Activated CD4-positive, alpha-beta T cell treated with anti-CD3 and anti-CD28 coated beads, Interleukin-2, amount 50 U/mL, for 48 hours (primary cell): ENCODE measurements around the gene ANKS1A.

Experiments
- DNase-seq, 2 experiments: peaks; one replicate each; pipeline ENCODE4 v3.0.0-alpha.2; 2020

Gene ANKS1A

DNA sequence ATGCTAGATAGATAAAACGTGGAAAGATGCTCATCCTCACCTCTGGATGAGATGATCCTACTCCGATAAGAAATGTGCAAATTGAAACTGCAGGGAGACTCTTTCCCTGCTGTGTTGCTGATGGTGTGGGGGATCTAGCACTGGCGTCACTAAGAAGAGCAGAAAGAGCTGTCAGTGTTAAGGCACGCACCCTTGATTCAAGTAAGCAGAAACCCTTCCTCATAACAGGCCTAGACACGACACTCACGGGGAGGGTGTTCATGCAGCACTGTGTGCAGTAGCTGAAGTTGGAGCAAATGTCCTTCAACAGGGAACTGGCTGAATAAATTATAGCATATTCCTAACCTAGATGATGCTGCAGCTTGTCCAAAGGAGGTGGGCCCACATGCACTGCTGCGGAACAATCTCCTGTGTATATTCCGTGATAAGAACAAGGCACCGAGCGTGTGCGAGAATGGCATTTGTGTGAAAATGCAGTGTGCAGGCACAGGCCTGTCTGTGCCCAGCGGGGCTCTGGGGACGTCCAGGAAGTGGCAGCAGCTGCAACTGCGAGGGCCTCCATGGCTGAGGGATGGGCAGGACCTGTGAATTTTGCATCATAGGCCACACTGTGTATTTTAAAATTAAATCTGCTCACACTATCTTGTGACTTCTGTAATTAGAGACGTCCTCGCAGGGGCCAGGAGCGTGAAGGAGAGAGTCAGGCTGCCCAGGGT is 188.1 kb downstream of the ANKS1A start:
- DNase-seq, result no peak

GRCh38 chr6:35077713-35078105 is 188.7 kb downstream of the ANKS1A start:
- DNase-seq, result no peak

GRCh38 chr6:35078226-35078850 is 189.3 kb downstream of the ANKS1A start:
- DNase-seq, result no peak

DNA sequence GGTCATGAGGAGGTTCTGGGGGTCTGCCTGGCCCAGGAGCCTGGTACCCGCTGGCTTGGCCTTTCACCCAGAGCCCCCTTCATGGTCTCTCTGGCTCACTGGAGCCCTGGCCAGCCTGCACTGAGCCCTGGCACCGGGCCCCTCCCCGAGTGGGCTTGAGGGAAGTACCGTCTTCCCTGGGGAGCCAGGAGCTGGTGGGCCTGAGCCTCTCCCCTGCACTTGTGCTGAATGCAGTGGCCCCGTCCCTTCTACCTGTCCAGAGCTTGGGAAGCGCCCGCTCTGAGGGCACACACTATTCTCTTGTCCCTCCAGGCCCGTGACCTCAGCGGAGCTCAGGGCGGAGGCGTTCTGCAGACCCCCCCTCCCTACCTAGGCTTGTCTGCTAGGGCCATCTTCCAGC is 189.8 kb downstream of the ANKS1A start:
- DNase-seq, result no peak

- DNase-seq, result no peak
Observed at GRCh38 chr6:35079311-35080000, 190.4 kb downstream of the ANKS1A start.

- DNase-seq, result no peak
Observed at GRCh38 chr6:35080016-35080680, 191.1 kb downstream of the ANKS1A start.

GRCh38 chr6:35080821-35081425 is 191.9 kb downstream of the ANKS1A start:
- DNase-seq, result no peak

DNA sequence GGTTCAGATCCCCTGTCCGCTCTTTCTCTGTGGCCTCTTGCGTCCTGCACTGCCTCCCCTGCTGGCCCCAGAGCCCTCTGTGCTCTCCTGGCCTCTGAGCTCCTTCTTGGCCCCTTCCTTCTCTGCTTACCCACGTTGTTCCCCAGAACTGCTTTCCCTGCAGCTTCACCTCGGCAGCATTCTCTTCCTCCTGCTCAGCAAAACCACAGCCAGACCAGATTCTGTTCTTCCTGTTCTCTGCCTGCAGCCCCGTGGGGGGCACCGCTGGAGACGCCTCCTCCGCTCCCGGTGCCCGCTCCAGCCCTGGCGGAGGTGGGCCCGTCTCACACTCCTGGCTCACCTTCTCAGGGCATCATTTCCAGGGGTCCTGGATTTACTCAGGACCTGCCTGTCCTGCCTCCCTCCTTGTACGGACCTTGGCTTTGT is 192.4 kb downstream of the ANKS1A start:
- no peak for DNase-seq

GRCh38 chr6:35082046-35082732 is 193.1 kb downstream of the ANKS1A start:
- no peak for DNase-seq

DNA sequence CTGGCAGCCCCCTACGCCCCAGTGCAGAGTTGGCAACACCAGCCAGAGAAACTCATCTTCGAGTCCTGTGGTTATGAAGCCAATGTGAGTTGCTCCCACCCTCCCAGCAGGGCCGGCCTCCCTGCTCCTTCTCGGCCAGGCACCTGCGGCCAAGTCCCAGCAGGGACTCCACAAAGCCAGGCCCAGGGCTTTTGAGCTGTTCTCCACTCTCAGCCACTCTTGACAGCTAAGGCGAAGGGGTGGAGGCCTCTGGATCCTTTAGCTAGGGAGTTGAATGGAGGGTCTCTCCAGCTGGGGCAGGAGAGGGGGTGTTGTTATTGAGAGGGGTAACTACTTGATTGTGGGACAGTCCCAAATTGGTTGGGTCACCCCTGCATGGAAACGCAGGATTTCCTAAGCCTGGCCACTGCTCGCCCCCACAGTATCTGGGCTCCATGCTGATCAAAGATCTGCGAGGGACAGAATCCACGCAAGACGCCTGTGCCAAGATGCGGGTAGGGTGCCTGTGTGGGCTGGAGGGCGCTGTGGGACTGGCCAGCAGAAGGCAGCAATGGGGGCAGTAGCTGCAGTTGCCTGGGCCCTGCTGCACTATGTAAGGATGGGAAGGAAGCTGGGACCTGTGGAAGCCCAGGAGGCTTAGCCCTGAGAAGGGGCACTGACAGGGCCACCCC is 193.8 kb downstream of the ANKS1A start:
- DNase-seq, result no peak

GRCh38 chr6:35083507-35083906 is 194.5 kb downstream of the ANKS1A start:
- DNase-seq, result no peak

DNA sequence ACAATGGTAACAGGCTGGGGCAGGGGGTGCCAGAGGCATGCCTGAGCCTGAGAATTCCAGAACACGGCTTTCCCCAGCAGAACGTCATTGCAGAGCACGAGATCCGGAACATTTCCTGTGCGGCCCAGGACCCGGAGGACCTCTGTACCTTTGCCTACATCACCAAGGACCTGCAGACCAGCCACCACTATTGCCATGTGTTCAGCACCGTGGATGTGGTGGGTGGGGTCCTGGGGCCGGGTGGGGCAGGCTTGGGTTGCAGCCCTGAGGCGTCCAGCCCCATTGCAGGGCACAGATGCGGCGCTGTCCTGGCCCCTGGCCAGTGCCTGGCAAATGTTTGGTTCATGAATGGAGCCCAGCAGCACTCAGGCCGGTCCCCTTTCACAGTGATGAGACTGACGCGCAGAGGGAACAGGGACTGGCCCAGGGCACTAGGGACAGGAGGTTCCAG is 195.0 kb downstream of the ANKS1A start:
- DNase-seq, result no peak

DNA sequence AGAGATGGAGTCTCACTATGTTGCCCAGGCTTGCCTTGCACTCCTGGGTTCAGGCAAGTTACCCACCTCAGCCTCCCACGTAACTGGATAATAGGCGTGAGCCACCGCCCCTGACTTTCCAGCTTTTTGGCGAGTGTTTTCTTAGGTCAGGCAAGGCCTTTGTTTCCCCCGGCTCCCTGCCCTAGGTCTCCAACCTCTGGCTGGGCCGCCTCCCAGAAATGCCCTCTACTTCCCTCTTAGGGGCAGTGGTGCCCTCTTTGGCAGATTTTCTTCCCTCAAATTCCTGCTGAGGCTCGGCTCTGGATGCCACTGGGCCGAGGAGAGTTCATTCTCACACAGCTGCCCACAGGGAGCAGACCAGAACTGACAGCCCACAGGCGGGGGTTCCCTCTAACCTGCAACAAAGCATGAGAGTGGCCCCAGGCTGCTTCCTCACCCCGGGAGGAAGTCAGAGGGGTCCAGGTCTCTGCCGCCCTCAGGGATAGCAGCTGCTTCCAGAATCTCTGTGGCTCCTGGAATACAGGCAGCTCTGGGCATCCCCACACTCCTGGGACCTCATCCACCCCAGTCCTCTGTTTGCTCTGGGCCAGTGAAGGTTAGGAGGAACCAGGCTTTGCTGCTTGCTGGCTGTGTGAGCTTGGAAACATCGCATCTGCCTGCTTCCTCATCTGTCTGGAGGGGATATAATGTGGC is 195.6 kb downstream of the ANKS1A start:
- no peak for DNase-seq

DNA sequence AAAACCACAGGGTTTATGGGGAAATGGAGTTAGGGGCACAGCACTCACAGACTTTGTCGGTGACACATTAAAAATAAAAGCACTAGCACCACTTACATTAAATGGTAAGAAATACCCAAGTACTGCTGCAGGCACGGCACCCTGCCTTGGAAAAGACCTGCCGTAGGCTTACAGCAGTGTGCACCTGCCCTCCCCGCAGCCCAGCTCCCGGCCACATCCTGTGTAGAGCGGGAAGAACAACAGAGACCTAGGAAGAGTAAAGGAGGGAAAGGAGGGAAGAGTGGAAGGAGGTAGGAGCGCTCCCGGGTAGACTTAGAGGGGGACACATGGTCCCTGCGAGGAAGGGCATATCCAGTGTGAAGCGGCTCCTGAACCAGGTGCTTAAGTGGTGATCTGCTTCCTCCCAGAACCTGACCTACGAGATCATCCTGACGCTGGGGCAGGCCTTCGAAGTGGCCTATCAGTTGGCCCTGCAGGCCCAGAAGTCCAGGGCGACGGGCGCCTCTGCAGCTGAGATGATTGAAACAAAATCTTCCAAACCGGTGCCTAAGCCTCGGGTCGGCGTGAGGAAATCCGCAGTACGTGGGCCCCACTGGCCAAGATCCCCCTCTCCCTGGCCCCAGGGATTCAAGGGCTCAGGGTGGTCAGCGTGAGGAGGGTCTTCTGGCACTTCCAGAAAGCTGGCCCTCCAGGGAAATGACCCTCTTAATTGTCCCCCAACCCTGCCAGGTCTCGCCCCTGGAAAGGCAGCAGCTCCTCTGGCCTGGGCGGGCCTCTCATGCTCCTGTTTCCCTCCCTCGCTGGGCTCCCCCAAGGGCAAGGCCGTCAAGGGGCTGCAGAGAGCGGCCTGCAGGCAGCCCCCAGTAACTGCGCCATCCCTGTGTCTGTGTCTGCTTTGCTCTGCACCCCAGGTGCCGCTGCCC is 196.6 kb downstream of the ANKS1A start:
- DNase-seq, result no peak

DNA sequence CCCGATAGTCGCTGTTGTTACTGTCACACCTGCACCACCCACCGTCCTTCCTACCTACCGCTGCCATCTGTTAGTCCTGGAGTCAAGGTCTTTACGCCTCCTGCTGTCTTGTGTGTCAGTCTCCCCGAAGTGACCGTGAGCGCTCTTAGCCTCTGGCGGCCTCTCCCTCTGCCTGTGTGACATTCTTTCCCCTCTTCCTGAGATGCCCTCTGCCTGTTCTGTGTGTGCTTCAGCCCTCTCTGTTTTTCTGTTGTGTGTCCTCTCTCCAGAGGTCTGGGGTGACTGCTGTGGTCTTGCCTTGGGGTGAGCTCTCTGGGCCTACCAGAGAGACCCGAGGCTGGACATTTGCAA is 197.2 kb downstream of the ANKS1A start:
- DNase-seq, result no peak

GRCh38 chr6:35086636-35087360 is 197.7 kb downstream of the ANKS1A start:
- DNase-seq, result no peak

DNA sequence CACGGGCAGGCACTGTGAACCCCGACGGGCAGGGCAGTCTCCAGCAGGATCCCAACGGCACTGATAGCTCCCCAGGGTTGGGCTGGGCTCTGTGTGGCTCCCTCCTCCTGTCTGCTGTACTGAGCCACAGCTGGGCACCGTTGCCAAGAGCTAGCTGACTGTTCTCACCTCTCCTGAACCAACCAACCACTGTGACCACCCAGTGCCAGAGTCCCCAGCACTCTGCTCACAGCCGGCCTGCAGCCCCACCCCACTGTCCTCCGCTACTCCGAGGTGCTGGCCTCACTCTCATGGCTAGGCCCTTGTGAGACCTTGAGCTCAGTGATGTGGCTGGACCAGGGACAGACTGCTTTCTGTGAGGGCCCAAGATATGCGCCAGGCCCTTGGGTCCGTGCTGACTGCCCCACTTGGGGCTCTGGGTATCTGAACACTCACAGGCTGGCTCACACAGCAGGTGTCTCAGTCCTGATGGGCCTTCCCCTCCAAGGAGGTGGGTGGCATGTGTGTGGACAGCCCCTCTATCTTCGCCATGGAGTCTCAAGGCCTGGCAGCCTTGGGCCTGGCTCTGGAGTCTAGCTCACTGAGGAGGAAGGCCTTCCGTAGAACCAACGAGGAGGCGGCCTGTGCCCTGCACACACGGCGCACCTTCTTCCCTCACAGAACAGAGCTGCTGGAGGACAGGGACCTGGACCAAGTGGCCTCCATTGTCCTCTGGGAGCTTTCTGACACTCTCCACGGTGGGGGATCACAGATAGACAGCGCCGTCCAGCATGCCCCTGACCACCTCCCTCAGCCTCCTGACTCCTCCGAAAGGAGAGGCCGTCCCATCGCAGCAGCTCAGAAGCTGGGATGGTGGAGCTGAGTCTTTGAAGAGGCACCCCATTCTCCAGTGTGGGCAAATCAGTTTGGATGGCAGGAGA is 198.6 kb downstream of the ANKS1A start:
- DNase-seq, result no peak
